Testis (tissue), 3 donors: ENCODE measurements around the gene GJB2. TPM values are rescaled to one million over a fixed set of nuclear protein-coding genes. Genes with fewer than 3 reads are reported as not detected.

ENCODE experiments used
- DNase-seq: peaks from one replicate; pipeline ENCODE4 v3.0.0-alpha.2; 2019
- H3K27ac ChIP-seq, 2 donors: fragments of 200-600 bp; sonication (generic); one replicate each; pipeline ENCODE4 v1.5.1; 2019
- H3K27me3 ChIP-seq: fragments of 200-600 bp; sonication (generic); one replicate; pipeline ENCODE4 v1.5.1; 2019
- H3K36me3 ChIP-seq: fragments of 200-600 bp; sonication (generic); one replicate; pipeline ENCODE4 v1.5.1; 2017; ENCODE audit warnings: low read depth; ENCODE audit errors: missing control alignments
- H3K4me1 ChIP-seq: fragments of 200-600 bp; sonication (generic); one replicate; pipeline ENCODE4 v1.5.1; 2019
- H3K4me3 ChIP-seq, 2 donors: fragments of 200-600 bp; sonication (generic); one replicate each; pipeline ENCODE4 v1.5.1; 2017 to 2019
- H3K9me3 ChIP-seq: fragments of 200-600 bp; sonication (generic); one replicate; pipeline ENCODE4 v1.5.1; 2017
- CTCF ChIP-seq, 3 experiments: fragments of 450-650 bp in 2 of 3; fragments of 200-600 bp in 1 of 3; sonication (generic) in 1 of 3; IDR thresholded peaks; one replicate each; pipeline ENCODE4 v1.5.1; 2016 to 2019; ENCODE audit warnings: antibody characterized with exemption in 3 of 3, mild to moderate bottlenecking in 2 of 3, moderate library complexity in 1 of 3
- POLR2A ChIP-seq: fragments of 450-650 bp; IDR thresholded peaks from one replicate; pipeline ENCODE4 v1.6.1; 2017; ENCODE audit warnings: antibody characterized with exemption, mild to moderate bottlenecking, moderate library complexity
- WGBS, 2 donors: methylation state at CpG; one replicate each; pipeline ENCODE4 v1.1.5; 2018; 5-methylcytosine and 5-hydroxymethylcytosine counted together
- intact Hi-C: fragments of 100-400 bp; cut with DNase I; formaldehyde crosslinking; loops from one replicate; pipeline ENCODE4 v1.15.1; 2023; ENCODE audit warnings: low total_unique reads
- polyA plus RNA-seq: library from polyadenylated mRNA; stranded (reverse); fragments of 350-450 nt; fragmentation: Illumina TruSeq; extraction: RNeasy Lipid Tissue Mini Kit (QIAGEN cat#74804); gene quantifications from one replicate; pipeline ENCODE4 v1.2.3, GENCODE V29; 2014; ENCODE audit warnings: low read depth, low replicate concordance; ENCODE audit not compliant: insufficient read depth
- total RNA-seq, 2 donors: library from RNA; depleted of rRNA; stranded (reverse); fragments of >200 nt; gene quantifications; one replicate each; pipeline ENCODE4 v1.2.3, GENCODE V29; 2016

GJB2 gene
- total and polyA plus RNA-seq, 3 donors from 2014 or later = 2.5 to 3.1 (median 2.9) TPM

- Histone ChIP-seq H3K36me3 (no peaks in the 10 kb centered on the region), H3K9me3 (no peaks in the 10 kb centered on the region), H3K4me3 (no peak overlapping the region), H3K27me3 (no peaks in the 10 kb centered on the region), H3K27ac (no peak overlapping the region), H3K4me1 (peaks cover 4% of the 10 kb centered on the region)
- WGBS, 2 donors = 86 to 91% methylated on average over 8 of the region's 8 CpGs
- no peak for DNase-seq
- no peak for TF ChIP-seq CTCF (IDR thresholded peaks at IDR 0.05)
- no peak for TF ChIP-seq POLR2A
- intact Hi-C loops = no loop called here
Observed at GRCh38 chr13:20173116-20173746, 19.5 kb downstream of the GJB2 start.

- intact Hi-C loops = no loop called here
- Histone ChIP-seq H3K9me3 (no peaks in the 10 kb centered on the region), H3K4me3 (no peak overlapping the region), H3K27ac (no peak overlapping the region), H3K36me3 (no peaks in the 10 kb centered on the region), H3K4me1 (no peaks in the 10 kb centered on the region), H3K27me3 (no peaks in the 10 kb centered on the region)
- WGBS, 2 donors = 70 to 78% methylated on average over 1 of the region's 1 CpG
- no peak for DNase-seq
- TF ChIP-seq POLR2A (no peak), CTCF (IDR thresholded peaks at IDR 0.05) (no peak)
Observed at GRCh38 chr13:20171364-20171763, 21.4 kb downstream of the GJB2 start.

GRCh38 chr13:20170921-20171320 lies 21.8 kb downstream of the GJB2 start:
- H3K27me3 ChIP-seq = no peaks in the 10 kb centered on the region
- no peaks in the 10 kb centered on the region for H3K9me3 ChIP-seq
- H3K4me3 ChIP-seq = no peak overlapping the region
- intact Hi-C loops = no loop called here
- H3K4me1 ChIP-seq = no peaks in the 10 kb centered on the region
- H3K27ac ChIP-seq = no peak overlapping the region
- no peak for TF ChIP-seq CTCF (IDR thresholded peaks at IDR 0.05)
- TF ChIP-seq POLR2A = no peak
- H3K36me3 ChIP-seq = no peaks in the 10 kb centered on the region
- DNase-seq = no peak
- 91% methylated on average over 5 of the region's 5 CpGs for WGBS, 2 donors

- no peak for DNase-seq
- no peaks in the 10 kb centered on the region for H3K36me3 ChIP-seq
- H3K9me3 ChIP-seq = no peaks in the 10 kb centered on the region
- H3K27ac ChIP-seq = no peak overlapping the region
- TF ChIP-seq CTCF (IDR thresholded peaks at IDR 0.05) = no peak
- TF ChIP-seq POLR2A = no peak
- H3K4me3 ChIP-seq = no peak overlapping the region
- no peaks in the 10 kb centered on the region for H3K27me3 ChIP-seq
- 84 to 90% methylated on average over 7 of the region's 7 CpGs for WGBS, 2 donors
- no peaks in the 10 kb centered on the region for H3K4me1 ChIP-seq
- intact Hi-C loops = no loop called here
Observed at GRCh38 chr13:20168396-20168795, 24.3 kb downstream of the GJB2 start.
